ENCODE measurements around the gene MAST4.

MAST4 gene

DNA sequence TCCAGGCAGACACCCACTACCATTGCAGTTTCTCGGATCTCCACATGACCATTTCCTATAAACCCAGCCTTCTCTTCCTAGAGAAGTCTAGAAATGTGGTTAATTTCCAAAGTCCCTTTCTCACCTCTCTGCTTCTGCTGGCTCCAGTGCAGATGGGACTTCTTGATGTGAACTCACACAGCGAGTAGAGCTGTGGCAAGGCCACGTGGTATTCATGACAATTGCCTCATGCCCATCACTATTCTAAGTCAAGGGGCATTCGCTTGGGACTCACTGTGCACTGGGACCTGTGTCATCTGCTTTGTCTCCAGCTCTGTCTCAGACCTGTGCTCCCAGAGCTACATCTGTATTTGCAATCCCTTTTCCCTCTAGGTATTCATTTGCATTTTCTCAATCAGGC is 594.2 kb downstream of the MAST4 start:
- H3K36me3 ChIP-seq (ENCODE audit: control insufficient read depth, insufficient read depth, low read length) = no peaks in the 10 kb centered on the region
- no peaks in the 10 kb centered on the region for H3K27me3 ChIP-seq (replicated peaks; ENCODE audit: control insufficient read depth, insufficient read depth, low read length)
- H3K4me3 ChIP-seq (replicated peaks; ENCODE audit: low read depth, low read length) = no peak overlapping the region
- TF ChIP-seq, protein P1, sequence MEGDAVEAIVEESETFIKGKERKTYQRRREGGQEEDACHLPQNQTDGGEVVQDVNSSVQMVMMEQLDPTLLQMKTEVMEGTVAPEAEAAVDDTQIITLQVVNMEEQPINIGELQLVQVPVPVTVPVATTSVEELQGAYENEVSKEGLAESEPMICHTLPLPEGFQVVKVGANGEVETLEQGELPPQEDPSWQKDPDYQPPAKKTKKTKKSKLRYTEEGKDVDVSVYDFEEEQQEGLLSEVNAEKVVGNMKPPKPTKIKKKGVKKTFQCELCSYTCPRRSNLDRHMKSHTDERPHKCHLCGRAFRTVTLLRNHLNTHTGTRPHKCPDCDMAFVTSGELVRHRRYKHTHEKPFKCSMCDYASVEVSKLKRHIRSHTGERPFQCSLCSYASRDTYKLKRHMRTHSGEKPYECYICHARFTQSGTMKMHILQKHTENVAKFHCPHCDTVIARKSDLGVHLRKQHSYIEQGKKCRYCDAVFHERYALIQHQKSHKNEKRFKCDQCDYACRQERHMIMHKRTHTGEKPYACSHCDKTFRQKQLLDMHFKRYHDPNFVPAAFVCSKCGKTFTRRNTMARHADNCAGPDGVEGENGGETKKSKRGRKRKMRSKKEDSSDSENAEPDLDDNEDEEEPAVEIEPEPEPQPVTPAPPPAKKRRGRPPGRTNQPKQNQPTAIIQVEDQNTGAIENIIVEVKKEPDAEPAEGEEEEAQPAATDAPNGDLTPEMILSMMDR (IDR thresholded peaks at IDR 0.05; ENCODE audit: insufficient read depth, low read length, poor library complexity, severe bottlenecking) = no peak
- no peak for DNase-seq (ENCODE audit: extremely low read depth, insufficient read length)

DNA sequence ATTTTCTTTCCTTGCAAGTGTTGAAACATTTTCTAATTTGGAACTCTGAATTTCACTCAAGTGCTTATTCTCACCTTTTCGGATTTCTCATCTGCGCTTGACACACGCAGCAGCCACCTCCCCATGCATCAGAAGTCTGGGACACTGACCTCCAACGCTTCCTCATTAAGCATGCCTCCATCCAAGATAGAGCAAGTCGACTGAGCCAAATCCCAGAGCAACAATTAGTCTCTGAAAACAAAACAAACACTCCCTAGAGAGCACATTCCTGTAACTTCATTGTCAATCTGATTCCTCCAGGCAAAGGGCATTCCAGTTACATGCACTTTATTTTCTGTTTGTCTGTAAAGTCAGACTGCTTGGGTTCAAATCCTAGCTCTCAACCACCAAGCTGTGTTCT is 594.7 kb downstream of the MAST4 start:
- no peak for DNase-seq (ENCODE audit: extremely low read depth, insufficient read length)
- H3K36me3 ChIP-seq (ENCODE audit: control insufficient read depth, insufficient read depth, low read length) = no peaks in the 10 kb centered on the region
- H3K4me3 ChIP-seq (replicated peaks; ENCODE audit: low read depth, low read length) = no peak overlapping the region
- TF ChIP-seq, protein P1 (IDR thresholded peaks at IDR 0.05; ENCODE audit: insufficient read depth, low read length, poor library complexity, severe bottlenecking) = no peak
- no peaks in the 10 kb centered on the region for H3K27me3 ChIP-seq (replicated peaks; ENCODE audit: control insufficient read depth, insufficient read depth, low read length)

DNA sequence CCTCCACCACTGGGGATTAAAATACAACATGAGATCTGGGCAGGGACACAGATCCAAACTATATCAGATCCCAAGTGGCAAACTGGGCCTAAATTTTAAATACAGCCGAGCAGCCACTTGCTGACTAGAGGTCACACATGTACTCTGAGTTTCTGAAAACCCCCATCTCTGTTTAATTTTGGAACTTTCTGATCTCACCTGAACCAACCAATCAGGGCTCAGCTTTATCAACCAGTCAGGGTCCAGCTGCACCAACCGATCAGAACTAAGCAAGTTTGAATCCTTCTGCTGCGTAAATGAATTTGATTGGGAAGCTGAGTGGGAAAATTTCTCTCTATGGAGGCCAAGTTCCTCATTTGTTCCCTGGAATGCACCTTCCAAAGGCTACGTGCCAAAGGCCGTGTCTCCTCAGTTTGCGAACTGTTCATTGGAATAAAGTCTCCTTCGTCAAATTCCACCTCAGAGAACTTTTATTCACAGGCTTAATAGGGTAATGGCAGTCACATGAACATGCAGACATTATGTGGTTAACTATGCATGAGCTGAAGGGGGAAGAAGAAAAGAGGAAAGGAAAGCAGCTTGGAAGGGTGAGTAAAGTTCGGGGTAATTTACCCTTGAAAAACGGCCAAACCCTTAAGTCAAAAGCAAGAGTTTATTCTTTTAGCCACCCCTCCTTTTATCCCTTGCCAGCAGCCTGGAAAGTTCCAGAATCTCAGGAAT is 596.7 kb downstream of the MAST4 start:
- Histone ChIP-seq H3K27me3 (replicated peaks; ENCODE audit: control insufficient read depth, insufficient read depth, low read length) (no peaks in the 10 kb centered on the region), H3K36me3 (ENCODE audit: control insufficient read depth, insufficient read depth, low read length) (no peaks in the 10 kb centered on the region), H3K4me3 (replicated peaks; ENCODE audit: low read depth, low read length) (no peak overlapping the region)
- TF ChIP-seq, protein P1 (IDR thresholded peaks at IDR 0.05; ENCODE audit: insufficient read depth, low read length, poor library complexity, severe bottlenecking) = no peak
- no peak for DNase-seq (ENCODE audit: extremely low read depth, insufficient read length)

DNA sequence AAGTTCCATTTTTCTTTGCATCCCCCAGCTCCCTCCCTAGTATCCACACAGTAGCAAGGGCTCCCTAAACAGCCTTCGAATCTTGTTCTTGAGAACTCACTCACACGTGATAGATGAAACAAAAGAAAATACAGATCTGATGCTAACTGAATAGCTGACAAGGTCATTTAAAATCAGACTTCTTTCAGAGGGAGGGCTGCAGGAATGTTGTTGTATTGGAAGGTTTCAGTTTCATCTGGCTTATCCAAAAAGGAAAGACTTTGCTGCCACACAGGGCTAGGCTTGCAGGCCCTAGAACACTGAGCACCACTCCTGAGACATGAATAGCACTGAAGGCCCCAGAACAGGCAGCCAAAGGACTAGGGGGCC is 597.2 kb downstream of the MAST4 start:
- Histone ChIP-seq H3K4me3 (replicated peaks; ENCODE audit: low read depth, low read length) (no peak overlapping the region), H3K36me3 (ENCODE audit: control insufficient read depth, insufficient read depth, low read length) (no peaks in the 10 kb centered on the region), H3K27me3 (replicated peaks; ENCODE audit: control insufficient read depth, insufficient read depth, low read length) (no peaks in the 10 kb centered on the region)
- no peak for DNase-seq (ENCODE audit: extremely low read depth, insufficient read length)
- TF ChIP-seq, protein P1 (IDR thresholded peaks at IDR 0.05; ENCODE audit: insufficient read depth, low read length, poor library complexity, severe bottlenecking) = no peak

DNA sequence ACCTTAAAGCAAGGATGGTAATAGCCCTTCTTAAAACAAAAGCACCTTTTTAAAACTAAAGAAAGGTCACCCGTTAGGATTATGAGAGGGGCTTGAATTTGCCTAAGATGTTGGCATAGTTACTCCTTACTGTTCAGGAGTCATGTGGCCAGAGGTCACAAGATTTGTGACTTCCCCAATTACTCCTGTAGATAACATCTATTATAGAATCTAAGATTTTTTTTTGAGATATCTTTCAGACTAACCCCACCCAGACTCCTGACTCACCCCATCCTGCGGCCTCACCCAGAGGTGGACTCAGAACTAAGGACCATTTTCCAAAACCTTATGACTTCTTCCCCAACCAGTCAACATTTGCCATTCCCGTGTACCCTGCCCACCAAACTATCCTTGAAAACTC is 598.0 kb downstream of the MAST4 start:
- TF ChIP-seq, protein P1 (IDR thresholded peaks at IDR 0.05; ENCODE audit: insufficient read depth, low read length, poor library complexity, severe bottlenecking) = no peak
- Histone ChIP-seq H3K27me3 (replicated peaks; ENCODE audit: control insufficient read depth, insufficient read depth, low read length) (no peaks in the 10 kb centered on the region), H3K36me3 (ENCODE audit: control insufficient read depth, insufficient read depth, low read length) (no peaks in the 10 kb centered on the region), H3K4me3 (replicated peaks; ENCODE audit: low read depth, low read length) (no peak overlapping the region)
- no peak for DNase-seq (ENCODE audit: extremely low read depth, insufficient read length)

Measured in GM06990 (cell line).